G401 (cell line): ENCODE results near the gene EEF1AKMT1. TPM values are rescaled to one million over a fixed set of nuclear protein-coding genes. Genes with fewer than 3 reads are reported as not detected.
"Not testable (repeated sequence)": the region's sequence is repeated elsewhere in the genome, so short reads cannot be mapped to it uniquely, and the experiment has no call there.

Experiments used
- DNase-seq: peaks from one replicate; pipeline ENCODE4 v3.0.0-alpha.2; 2015; ENCODE audit warnings: low spot score
- in situ Hi-C: cut with HindIII; loops from 2 replicates; pipeline ENCODE4 v1.10.0; 2016; ENCODE audit warnings: low sequenced_read_pairs, mixed read lengths
- total RNA-seq: library from RNA; depleted of rRNA; stranded (reverse); fragments of >200 nt; shearing (Covaris generic); gene quantifications from 2 replicates; pipeline ENCODE4 v1.2.3, GENCODE V29; 2014

The EEF1AKMT1 gene
- total RNA-seq, 1 experiment from 2014 or later: 14.4 TPM

GRCh38 chr13:20780317-20780716, 6.6 kb upstream of the EEF1AKMT1 start:
- DNase-seq: no peak
- in situ Hi-C loops: no loop called here

- DNase-seq: no peak
- in situ Hi-C loops: no loop called here
Observed at GRCh38 chr13:20779405-20779804, 5.6 kb upstream of the EEF1AKMT1 start.

GRCh38 chr13:20778311-20778710, 4.5 kb upstream of the EEF1AKMT1 start:
- in situ Hi-C loops: no loop called here
- no peak for DNase-seq

- DNase-seq: no peak
- in situ Hi-C loops: no loop called here
Observed at GRCh38 chr13:20776751-20777150, 3.0 kb upstream of the EEF1AKMT1 start.

DNA sequence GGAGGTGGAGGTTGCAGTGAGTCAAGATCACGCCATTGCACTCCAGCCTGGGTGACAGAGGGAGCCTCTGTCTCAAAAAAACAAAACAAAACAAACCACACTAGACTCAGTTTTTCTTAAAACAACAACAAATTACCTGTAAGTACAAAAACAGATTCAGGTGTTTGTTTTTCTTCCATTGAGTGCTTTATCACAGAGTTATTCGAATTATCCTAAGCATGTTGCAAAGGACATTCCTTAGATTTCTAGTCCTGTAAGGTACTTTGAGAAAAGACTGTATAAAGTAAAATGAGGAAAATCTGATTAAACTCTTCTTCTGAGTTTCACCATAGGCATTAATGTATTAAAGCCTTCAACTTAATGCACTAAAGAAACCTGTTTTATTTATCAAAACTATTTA, 2.2 kb upstream of the EEF1AKMT1 start:
- in situ Hi-C loops: no loop called here
- no peak for DNase-seq

- DNase-seq: no peak
- in situ Hi-C loops: no loop called here
Observed at GRCh38 chr13:20774746-20775145, 985 bp upstream of the EEF1AKMT1 start.

GRCh38 chr13:20772401-20773131, 1.2 kb downstream of the EEF1AKMT1 start:
- in situ Hi-C loops: no loop called here
- peak; percentile 1 for DNase-seq

DNA sequence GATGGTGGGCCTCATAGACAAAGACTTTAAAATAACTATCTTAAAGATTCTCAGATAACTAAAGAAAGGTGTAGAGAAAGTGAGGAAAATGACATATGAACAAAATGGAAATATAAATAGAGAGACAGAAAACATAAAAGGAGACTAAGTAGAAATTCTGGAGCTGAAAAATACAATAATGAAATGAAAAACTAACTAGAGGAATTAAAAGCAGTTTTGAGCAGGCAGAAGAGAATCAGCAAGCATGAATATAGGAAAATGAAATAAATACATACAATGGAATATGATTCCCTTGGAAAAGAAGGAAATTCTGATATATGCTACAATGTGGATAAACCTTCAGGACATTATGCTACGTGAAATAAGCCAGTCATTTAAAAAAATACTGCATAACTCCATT, 3.9 kb downstream of the EEF1AKMT1 start:
- DNase-seq: no peak
- in situ Hi-C loops: no loop called here

GRCh38 chr13:20769091-20769490, 4.7 kb downstream of the EEF1AKMT1 start:
- DNase-seq: no peak
- in situ Hi-C loops: no loop called here

GRCh38 chr13:20767309-20767943, 6.3 kb downstream of the EEF1AKMT1 start:
- in situ Hi-C loops: no loop called here
- no peak for DNase-seq

GRCh38 chr13:20760872-20761271, 12.9 kb downstream of the EEF1AKMT1 start:
- in situ Hi-C loops: no loop called here
- no peak for DNase-seq

DNA sequence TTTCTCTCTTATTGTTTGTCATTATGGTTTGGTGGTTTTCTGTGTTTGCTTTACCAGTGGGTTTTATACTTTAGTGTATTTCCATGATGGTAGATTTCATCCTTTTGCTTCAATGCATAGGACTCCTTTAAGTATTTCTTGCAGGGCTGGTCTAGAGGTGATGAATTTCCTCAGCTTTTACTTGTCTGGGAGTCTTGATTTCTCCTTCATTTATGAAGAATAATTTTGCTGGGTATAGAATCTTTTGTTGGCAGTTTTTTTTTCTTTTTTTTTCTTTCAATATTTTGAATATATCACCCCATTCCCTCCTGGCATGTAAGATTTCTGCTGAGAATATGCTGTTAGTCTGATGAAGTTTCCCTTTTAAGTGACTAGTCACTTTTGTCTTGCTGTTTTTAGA, 19.8 kb downstream of the EEF1AKMT1 start:
- in situ Hi-C loops: no loop called here
- no peak for DNase-seq

DNA sequence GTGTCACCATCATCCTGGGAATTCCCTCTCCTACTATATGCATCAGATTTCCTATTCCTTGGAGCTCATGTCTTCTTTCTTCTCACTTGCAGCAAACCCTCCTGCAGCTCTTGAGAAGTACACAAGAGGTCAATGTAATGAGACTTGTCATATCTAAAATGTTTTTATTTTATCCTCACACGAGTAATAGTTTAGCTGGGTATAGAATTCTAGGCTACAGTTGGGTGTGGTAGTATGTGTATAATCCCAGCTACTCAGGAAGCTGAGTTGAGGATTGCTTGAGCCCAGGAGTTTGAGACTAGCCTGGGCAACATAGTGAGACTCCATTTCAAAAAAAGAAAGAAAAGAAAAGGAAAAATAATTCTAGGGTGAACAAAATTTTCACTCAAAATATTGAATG, 24.4 kb downstream of the EEF1AKMT1 start:
- in situ Hi-C loops: no loop called here
- DNase-seq: no peak

GRCh38 chr13:20743830-20744404, 29.8 kb downstream of the EEF1AKMT1 start:
- DNase-seq, in situ Hi-C loops: not testable (repeated sequence)

DNA sequence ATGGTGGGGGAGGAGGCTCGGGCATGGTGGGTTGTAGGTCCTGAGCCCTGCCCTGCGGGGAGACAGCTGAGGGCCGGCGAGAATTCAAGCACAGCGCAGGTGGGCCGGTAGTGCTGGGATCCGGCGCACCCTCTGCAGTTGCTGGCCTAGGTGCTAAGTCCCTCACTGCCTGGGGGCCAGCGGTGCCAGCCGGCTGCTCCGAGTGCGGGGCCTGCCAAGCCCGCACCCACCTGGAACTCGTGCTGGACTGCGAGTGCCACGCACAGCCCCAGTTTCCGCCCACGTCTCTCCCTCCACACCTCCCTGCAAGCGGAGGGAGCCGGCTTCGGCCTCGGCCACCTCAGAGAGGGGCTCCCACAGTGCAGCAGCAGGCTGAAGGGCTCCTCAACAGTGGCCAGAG, 33.7 kb downstream of the EEF1AKMT1 start:
- in situ Hi-C loops: no loop called here
- DNase-seq: no peak

DNA sequence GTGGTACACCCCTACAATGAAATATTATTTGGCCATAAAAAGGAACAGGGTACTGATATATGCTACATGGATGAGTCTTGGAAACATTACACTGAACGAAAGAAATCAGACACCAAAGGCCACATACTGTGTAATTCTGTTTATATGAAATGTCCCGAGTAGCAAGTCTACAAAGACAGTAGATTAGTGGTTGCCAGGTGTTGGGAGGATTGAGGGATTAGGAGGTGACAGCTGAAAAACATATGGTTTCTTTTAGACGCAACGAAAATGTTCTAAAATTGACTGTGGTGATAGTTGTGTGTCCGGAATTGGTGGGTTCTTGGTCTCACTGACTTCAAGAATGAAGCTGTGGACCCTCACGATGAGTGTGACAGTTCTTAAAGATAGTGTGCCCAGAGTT, 35.1 kb downstream of the EEF1AKMT1 start:
- in situ Hi-C loops: no loop called here
- no peak for DNase-seq

- no peak for DNase-seq
- in situ Hi-C loops: no loop called here
Observed at GRCh38 chr13:20729633-20730585, 43.9 kb downstream of the EEF1AKMT1 start.

- no peak for DNase-seq
- in situ Hi-C loops: no loop called here
Observed at GRCh38 chr13:20728579-20729311, 45.0 kb downstream of the EEF1AKMT1 start.

DNA sequence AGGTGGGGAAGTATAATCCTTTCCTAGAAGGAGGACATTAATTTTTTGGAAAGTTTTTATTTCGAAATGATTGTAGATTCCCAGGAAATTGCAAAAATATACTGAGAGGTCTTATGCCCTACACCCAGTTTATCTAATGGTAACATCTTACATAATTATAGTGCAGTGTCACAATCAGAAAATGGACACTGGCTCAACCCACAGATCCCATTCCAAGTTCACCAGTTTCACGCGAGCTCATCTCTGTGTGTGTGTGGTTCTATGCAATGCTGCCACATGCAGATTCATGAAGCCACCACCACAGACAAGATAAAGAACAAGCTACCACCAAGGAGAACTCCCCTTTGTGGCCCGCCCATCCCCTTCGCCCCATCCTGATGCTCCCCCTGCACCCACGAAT, 45.9 kb downstream of the EEF1AKMT1 start:
- no peak for DNase-seq
- in situ Hi-C loops: no loop called here
